Stimulated activated CD8-positive, alpha-beta memory T cell treated with anti-CD3 and anti-CD28 coated beads, Interleukin-12 subunit alpha, Interleukin-12 subunit beta, amount 100 ng/mL, for 1 hour (primary cell): ENCODE measurements around the gene EMD.
"Not testable (repeated sequence)": the region's sequence is repeated elsewhere in the genome, so short reads cannot be mapped to it uniquely, and the experiment has no call there.

ENCODE experiments used
- DNase-seq: peaks from one replicate; pipeline ENCODE4 v3.0.0-alpha.2; 2020; ENCODE audit warnings: low read depth

The EMD gene

DNA sequence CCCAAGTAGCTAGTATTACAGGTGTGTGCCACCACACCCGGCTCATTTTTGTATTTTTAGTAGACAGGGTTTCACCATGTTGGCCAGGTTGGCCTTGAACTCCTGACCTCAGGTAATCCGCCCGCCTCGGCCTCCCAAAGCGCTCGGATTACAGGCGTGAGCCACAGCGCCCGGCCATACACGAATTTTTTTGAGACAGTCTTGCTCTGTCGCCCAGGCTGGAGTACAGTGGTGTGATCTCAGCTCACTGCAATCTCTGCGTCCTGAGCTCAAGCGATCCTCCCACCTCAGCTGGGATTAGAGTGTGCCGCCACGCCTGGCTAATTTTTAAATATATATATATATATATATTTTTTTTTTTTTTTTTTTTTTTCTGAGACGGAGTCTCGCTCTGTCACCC is 17.3 kb downstream of the EMD start:
- DNase-seq = not testable (repeated sequence)

DNA sequence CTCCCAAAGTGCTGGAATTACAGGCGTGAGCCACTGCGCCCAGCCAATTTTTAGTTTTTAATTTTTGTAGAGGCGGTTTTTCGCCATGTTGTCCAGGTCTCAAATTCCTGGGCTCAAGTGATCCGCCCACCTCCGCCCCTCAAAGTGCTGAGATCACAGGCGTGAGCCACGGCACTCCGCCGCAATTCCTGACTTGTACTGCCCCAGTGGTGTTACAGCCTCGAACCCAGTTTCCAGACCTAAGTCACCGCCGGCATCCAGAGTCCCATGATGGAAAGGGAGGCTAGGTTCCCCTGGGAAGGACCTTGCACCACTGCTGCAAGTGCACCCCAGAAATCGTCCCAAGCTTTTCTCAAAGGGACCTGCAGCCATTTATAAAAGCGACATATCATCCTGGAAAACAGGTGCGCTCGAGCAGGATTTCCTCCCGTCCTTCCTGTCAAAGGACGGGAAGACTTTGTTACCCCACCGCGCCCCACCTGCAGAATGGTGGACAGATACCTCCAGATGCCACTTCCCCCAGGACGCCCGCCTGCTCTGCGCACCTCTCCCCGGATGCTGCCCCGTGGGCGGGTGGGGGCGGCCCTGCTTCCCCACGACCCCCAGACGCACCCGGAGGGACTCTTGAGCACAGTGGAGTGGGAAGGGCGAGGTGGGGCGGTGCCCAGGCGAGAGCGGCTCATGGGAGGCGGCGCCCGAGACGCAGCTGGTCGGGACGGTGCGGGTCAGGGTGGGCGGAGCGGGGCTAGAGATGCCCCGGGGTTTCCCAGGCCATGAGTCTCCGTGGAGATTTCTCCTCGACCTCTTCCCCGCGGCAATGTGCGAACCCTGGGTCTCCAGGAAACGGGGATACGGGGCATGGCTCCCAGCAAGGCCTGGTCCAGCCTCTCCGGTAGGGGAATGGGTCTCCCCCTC is 18.1 kb downstream of the EMD start:
- no peak for DNase-seq

DNA sequence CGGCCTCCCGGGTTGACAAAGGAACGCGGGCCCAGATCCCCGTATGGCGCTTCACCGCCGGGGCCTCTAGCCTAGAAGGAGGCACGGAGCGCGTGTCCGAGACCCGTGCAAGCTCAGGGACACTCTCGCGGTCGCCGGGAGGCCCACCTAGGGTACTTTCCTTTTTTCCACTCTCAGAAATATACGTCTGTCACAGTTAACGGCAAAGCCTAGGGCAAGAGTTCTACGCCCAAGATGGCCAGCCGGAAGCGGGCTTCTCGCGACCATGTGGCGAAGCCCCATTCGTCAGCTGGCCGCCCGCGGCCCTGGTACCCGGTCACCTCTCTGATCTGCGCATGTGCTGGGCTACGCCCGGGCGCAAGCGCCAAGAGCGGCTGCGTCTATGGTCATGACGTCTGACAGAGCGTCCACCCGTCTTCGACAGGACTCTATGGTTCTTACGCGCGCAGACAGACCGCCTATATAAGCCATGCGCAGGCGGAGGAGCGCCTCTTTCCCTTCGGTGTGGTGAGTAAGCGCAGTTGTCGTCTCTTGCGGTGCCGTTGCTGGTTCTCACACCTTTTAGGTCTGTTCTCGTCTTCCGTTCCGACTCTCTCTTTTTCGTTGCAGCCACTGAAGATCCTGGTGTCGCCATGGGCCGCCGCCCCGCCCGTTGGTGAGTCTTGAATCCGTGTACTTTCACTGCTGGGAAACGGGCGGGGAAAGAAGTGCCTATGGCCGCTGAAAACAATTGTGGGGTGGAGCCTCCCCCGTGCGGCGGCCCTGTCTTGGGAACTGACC is 19.0 kb downstream of the EMD start, which contains the start of gene RPL10:
Gene RPL10, plus strand, starts transcription at position 490 of the 780 bp plus-strand sequence. Its CDS starts 143 bp downstream, at position 633.
- peak; percentile 78 for DNase-seq

DNA sequence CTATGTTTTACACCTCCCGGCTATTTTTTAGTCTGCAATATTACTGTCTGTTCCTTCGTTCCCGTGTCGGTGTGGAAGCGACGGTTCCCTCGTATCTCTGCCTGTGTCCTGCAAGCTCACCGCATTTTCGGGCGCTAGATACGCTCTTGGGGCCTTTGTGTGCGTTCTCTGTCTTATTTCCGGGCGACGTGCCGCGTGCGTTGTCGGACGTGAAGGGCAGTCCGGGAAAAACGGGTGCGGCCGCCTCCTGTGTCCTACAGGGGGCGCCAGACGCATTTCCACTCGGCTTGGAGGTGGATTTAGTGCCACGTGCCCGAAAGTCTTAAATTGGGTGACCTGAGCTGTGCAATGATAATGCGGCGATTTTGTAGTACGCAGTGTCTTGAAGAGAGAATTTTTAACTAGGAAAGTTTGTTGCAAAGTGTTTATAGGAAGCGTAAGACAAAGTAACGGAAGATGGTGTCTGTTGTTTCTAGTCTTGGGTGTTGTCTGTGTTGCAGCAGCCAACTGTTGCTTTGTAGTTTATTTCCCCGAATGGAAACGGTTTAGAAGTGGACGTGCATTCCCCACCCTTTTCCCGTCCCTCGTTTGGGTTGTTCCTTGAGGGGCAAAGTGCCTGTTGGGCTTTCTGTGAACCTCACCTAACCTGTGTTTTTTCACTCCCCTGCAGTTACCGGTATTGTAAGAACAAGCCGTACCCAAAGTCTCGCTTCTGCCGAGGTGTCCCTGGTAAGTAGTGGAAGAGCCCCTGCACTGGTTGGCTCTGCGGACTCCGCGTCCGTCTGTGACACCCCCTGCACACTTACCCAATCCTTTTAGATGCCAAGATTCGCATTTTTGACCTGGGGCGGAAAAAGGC is 19.8 kb downstream of the EMD start:
- peak; percentile 69 for DNase-seq

DNA sequence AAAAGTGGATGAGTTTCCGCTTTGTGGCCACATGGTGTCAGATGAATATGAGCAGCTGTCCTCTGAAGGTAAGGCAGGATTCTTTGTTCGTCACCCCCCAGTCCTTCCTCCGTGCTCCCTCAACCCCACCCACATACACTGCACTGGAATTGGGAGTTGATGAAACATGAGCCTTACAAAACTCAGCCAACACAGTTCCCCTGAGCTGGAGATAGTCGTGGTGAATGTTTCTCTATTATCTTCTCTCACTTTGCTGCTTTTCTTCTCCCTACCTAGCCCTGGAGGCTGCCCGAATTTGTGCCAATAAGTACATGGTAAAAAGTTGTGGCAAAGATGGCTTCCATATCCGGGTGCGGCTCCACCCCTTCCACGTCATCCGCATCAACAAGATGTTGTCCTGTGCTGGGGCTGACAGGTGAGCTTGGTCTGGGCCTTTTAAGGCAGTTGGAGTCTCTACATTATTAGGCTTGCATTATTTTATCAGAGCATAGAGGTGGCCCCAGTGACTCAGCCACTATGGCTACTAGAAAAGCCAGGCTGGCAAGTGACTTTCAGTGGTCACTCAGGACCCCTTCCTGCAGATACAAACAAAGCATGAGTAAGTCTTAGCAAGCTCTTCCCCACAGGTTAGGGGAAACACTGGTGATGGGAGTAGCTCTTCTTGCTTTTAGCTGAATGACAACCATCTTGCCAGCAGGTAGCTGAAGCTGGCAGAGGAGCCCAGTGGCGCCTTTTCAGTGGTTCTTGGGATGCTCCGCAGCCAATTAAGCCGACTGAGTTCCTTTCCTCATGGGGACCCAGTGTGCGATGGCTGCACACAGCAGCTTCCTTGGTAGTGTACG is 20.7 kb downstream of the EMD start:
- DNase-seq = no peak

DNA sequence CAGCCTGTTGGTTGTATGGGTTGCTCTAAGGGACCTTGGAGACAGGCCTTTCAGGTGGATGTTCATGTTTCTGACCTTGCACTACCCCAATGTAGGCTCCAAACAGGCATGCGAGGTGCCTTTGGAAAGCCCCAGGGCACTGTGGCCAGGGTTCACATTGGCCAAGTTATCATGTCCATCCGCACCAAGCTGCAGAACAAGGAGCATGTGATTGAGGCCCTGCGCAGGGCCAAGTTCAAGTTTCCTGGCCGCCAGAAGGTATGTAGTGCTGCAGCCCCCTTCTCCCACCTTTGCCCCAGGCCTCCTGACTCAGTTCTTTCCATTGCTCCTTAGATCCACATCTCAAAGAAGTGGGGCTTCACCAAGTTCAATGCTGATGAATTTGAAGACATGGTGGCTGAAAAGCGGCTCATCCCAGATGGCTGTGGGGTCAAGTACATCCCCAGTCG is 21.3 kb downstream of the EMD start:
- DNase-seq = not testable (repeated sequence)

DNA sequence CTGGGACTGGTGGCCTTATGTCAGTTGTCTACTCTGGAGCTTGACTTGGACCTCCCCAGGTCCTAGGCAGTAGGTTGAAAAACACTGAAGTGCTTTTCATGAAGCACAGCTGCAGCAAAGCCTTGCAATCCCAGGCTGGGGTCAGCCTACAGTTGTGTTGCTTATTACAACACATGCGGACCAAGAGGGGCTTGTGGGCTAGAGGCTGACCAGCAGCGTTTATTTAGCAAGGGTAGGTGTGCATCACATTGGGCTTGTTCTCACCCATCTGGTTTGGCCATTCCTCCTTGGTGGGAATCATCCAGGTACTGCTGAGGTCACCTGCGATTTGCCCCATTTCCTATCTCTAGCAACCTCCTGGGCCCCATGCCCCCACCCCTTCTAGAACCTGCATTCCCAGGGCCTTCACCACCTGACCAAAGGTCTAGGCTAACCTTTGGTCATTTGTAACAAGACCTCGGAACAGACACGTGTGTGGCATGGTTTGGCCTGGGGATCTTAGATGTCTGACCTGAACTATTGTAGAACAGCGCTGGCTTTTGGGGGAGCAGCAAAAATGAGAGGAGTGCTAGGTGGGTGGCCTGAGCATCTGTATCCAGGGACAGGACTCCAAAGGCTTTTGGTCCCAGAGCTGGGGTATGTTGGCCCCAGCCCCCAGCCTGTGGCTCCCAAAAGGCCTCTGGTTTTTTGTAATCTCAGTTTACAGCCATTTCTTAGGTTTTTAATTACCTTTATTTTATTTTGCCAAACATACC is 22.1 kb downstream of the EMD start:
- DNase-seq = no peak

DNA sequence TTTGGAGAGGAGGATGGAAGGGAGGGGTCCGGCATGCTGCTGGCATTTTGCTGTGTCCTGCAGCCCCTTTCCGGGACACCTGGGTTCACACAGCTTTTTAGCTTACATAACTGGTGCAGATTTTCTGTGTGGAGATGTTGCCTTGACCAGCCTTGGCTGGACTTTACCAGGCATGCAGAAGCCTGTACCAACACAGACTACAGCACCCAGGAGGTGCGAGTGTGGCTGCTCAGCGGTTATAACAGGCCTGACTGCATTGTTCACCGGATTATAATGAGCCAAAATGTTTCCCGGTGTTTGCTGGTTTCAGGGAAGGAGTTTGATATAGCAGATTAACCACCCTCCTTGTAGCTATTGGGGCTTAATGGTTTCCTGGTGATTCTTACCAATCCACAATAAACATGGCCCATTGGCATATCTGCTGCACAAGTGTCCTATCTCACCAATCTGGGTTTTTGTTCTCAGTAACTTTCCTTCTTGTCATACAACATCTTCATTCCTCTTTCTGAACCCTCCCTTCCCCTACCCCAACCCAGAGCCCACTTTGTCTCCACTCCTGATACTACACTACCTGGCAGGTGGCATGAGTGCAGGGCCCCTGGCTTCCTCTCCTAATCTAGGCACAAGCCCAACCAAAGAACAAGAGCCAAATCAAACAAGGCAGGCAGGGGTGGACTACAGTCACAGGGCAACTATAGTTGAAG is 23.0 kb downstream of the EMD start:
- no peak for DNase-seq

DNA sequence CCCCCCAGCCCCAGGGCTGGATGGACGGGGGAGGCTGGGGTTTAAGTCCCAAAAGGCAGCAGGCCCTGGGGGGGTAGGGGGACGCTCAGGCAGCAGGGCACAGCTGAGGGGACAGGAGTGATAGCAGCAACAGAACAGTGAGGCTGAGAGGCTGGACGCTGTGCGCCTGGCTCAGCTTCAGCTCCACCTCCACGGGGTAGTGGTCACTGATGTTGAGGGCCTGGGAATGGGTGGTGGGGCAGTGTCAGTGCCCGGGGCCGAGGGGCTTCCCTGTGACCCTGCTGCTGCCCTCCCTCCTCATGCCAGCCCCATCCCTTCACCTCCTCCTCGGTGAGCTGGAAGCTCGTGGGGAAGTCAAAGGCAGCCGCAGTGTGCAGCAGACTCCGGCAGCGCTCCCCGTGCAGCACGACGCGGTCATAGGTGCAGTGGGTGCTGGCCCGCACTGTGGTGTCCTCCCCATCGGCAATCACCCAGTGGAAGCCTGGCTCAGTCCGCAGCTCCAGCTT is 23.6 kb downstream of the EMD start:
- DNase-seq = no peak

DNA sequence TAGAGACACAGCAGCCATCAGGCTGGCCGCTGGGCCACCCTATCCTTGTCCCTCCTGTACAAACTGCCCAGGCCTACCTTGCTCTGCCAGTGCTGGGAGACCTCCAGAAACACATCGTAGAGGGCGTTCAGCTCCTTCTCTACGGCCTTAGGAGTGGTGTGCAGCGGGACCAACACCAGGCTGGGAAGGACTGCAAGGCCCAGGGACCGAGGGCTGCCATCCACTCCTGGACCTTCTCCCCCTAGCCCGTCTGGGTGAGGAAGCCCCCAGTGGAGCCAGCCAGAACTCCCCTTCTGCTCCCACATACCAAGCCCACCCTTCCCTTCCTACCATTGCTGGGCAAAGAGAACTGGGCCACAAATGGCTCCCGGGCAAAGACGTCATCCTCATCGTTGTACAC is 24.1 kb downstream of the EMD start:
- DNase-seq = no peak

DNA sequence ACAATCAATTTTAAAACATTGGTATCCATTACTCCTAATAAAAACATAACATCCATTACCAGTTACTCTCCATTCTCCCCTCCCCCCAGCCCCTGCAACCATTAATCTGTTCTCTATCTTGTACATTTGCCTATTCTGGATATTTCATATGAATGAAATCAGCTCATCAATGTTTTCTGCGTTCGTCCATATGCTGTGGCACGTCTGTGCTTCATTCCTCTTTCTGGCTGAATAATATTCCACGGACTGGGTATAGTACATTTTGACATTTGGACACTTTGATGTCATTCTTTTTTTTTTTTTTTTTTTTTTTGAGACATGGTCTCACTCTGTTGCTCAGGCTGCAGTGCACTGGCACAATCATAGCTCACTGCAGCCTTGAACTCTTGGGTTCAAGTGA is 24.8 kb downstream of the EMD start:
- DNase-seq = no peak

DNA sequence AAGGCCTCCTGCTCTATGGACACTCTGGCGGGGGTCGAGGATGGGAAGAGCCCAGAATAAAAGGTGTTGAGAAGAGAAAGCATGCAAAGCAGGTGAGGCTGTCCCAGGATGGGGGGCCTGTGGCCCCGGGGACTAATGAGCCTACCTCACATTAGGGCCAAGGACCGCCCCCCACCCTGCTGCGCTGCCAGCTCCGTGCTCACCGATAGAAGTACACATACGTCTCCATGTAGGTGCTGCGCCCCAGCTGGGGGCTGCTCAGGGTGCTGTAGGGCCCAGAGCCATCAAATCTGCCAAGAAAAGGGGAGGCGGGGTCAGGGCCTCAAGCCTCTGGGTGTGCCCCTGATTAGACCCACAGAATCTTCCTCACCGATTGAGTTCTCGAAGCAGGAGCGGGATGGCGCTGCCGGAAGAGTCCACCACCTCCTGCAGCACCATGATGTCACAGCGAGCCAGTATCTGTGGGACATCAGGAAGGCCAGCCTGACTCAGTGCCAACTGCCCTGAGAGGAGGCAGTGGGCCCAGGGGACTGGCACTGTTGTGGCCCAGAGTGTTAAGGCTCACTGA is 25.6 kb downstream of the EMD start:
- DNase-seq = no peak

DNA sequence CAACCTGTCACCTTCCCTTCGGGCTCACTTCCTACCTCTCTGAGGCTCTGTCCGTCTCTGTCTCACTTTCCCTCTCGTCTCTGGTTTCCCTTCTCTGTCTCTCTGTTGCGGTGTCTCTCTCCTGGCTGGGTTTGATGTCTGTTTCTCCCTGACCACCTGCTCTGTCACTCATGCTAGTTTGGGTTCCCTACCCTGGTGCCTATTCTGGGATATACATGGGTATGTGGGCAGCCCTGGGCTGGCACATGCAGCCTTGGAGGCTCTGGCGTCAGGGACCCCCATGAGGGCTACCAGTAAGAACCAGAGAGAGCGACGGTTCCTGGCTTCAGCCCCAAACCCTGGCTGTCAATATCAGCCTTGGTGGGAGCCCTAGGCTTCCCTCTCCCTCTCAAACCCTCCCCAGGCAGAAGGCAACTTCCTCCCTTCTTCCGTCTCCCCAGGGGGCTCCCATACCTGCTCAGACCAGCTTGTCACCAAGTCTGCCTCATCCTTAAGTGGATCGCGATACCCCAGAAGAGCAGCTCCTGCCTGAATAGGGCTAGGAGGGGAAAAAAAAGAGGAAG is 29.6 kb downstream of the EMD start:
- DNase-seq = no peak

DNA sequence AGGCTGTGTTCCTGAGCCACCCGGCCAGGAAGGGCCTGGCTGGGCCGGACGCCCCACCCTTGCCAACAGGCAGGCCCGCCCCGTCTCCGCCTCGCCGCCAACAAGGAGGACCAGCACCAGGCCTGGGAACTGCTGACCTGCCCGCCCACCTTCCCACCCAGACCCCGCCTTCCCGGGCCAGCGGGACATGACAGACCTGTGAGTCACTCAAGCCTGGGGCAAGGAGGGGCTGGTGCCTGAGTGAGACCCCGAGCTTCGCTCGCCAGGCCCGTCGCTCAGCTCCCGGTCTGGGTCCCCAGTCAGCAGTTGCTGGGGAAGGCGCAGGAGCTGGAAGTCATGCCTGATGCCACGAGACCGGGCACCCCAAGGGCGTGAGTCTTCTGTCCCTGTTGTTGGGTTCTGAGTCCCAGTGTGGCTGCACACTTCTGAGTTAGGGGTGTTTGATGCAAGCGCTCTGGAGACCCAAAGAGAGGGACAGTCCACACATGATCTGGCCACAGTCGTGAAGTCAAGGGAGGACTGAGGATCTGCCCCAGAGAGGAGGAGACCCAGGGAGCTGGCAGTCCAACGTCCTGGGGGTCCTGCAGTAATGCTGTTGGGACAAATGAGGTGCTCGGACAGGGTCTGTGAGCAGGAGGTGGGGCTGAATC is 30.3 kb downstream of the EMD start, which contains the start of gene DNASE1L1:
Gene DNASE1L1, minus strand, starts transcription at position 33 of the 650 bp plus-strand sequence. CDS start 3,686 bp downstream, outside the sequence.
- DNase-seq = no peak

DNA sequence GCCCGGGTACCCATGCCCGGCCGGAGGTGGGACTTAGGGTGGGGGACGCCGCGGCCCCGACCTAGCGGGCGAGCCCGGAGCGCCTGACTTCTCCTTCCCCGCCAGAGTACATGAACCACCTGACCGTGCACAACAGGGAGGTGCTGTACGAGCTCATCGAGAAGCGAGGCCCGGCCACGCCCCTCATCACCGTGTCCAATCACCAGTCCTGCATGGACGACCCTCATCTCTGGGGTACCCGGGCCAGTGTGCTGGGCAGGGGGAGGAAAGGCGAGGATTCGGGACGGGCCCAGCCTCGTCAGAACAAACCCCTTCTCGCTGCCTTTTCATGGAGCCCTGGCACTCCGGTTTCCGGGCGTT is 32.9 kb downstream of the EMD start:
- DNase-seq = peak; percentile 23

DNA sequence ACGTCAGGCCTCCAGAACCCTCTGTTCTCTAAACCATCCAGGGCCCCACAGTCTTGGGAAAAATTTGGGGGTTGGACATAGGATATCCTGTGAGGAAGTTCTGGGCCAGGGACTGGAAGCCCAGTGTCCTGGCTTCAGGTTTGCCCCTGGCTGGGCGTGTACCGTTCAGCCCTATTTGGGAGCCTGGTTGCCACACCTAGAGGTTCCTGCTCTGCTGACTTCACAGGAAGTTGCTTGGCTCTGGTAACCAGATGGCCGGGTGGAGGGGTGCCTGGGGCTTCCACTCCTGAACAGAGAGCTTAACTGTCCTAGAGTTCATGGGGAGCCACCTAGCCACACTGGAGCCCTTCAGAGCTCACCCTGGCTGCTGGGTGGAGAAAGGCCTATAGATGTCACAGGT is 33.4 kb downstream of the EMD start:
- no peak for DNase-seq

DNA sequence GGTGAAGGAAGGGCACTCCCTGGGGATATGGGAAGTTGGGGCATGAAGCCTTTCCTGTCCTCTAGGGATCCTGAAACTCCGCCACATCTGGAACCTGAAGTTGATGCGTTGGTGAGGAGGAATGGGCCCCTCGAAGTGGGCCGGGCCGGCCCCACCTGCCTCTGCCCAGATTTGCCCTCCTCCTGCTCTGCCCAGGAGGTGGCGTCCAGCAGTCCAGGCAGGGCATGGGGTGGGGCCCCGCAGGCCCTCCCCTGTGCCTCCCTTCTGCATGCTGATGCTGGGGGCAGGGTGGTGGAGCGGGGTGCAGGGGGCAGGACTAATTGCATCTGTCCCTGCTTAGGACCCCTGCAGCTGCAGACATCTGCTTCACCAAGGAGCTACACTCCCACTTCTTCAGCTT is 34.0 kb downstream of the EMD start:
- DNase-seq = no peak

DNA sequence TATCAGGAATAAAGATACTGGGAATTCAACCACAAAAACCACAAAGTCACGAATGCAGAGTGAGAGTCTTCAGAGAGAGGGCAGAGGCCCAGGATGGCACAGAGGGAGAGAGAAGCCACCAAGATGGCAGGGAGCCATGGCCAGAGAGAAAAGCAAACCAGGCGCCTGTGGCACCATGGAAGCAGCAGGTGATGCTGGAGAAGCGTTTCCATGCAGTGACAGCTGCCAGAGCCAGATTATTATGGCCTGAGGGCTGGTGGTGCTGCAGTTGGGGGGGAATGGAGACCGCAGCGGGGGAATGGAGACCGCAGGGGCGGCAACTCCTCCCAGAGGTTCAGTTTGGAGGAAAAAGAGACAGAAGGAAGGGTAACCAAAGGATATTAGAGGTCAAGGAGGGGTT is 38.1 kb downstream of the EMD start:
- no peak for DNase-seq
